ENCODE data around the gene SV2B.

SV2B gene

GRCh38 chr15:91304210-91304609, 204.2 kb downstream of the SV2B start:
- no peak overlapping the region for H3K9ac ChIP-seq
- no peaks in the 10 kb centered on the region for H4K20me1 ChIP-seq (ENCODE audit: insufficient read depth)
- no peaks in the 10 kb centered on the region for H3K79me2 ChIP-seq (ENCODE audit: insufficient read depth, low read depth)
- no peaks in the 10 kb centered on the region for H3K27me3 ChIP-seq (ENCODE audit: insufficient read depth, low read depth)
- no peak overlapping the region for H3K27ac ChIP-seq
- no peak overlapping the region for H2AFZ ChIP-seq (ENCODE audit: low read depth)
- peaks cover 7% of the 10 kb centered on the region for H3K4me1 ChIP-seq (ENCODE audit: low read depth, poor library complexity, severe bottlenecking)
- H3K4me3 ChIP-seq (IDR thresholded peaks at IDR 0.05; ENCODE audit: insufficient read depth, low read depth, low read length), result no peak overlapping the region
- H3K4me2 ChIP-seq, result no peak overlapping the region
- TF ChIP-seq CTCF (conservative IDR thresholded peaks at IDR 0.05; ENCODE audit: low read depth, low read length), result no peak
- H3K36me3 ChIP-seq (ENCODE audit: insufficient read depth), result no peaks in the 10 kb centered on the region

GRCh38 chr15:91304786-91305185, 204.7 kb downstream of the SV2B start:
- Histone ChIP-seq H3K27ac (no peak overlapping the region), H3K79me2 (ENCODE audit: insufficient read depth, low read depth) (no peaks in the 10 kb centered on the region), H2AFZ (ENCODE audit: low read depth) (no peak overlapping the region), H3K36me3 (ENCODE audit: insufficient read depth) (no peaks in the 10 kb centered on the region), H4K20me1 (ENCODE audit: insufficient read depth) (no peaks in the 10 kb centered on the region), H3K27me3 (ENCODE audit: insufficient read depth, low read depth) (no peaks in the 10 kb centered on the region), H3K4me1 (ENCODE audit: low read depth, poor library complexity, severe bottlenecking) (peaks cover 7% of the 10 kb centered on the region), H3K9ac (no peak overlapping the region), H3K4me2 (no peak overlapping the region), H3K4me3 (IDR thresholded peaks at IDR 0.05; ENCODE audit: insufficient read depth, low read depth, low read length) (no peak overlapping the region)
- no peak for TF ChIP-seq CTCF (conservative IDR thresholded peaks at IDR 0.05; ENCODE audit: low read depth, low read length)

GRCh38 chr15:91306144-91306543, 206.1 kb downstream of the SV2B start:
- TF ChIP-seq CTCF (conservative IDR thresholded peaks at IDR 0.05; ENCODE audit: low read depth, low read length), result no peak
- no peak overlapping the region for H3K27ac ChIP-seq
- peaks cover 7% of the 10 kb centered on the region for H3K4me1 ChIP-seq (ENCODE audit: low read depth, poor library complexity, severe bottlenecking)
- no peak overlapping the region for H3K9ac ChIP-seq
- H3K79me2 ChIP-seq (ENCODE audit: insufficient read depth, low read depth), result no peaks in the 10 kb centered on the region
- H3K4me2 ChIP-seq, result no peak overlapping the region
- no peaks in the 10 kb centered on the region for H3K36me3 ChIP-seq (ENCODE audit: insufficient read depth)
- no peaks in the 10 kb centered on the region for H3K27me3 ChIP-seq (ENCODE audit: insufficient read depth, low read depth)
- H2AFZ ChIP-seq (ENCODE audit: low read depth), result no peak overlapping the region
- H3K4me3 ChIP-seq (IDR thresholded peaks at IDR 0.05; ENCODE audit: insufficient read depth, low read depth, low read length), result no peak overlapping the region
- no peaks in the 10 kb centered on the region for H4K20me1 ChIP-seq (ENCODE audit: insufficient read depth)

- Histone ChIP-seq H3K4me3 (IDR thresholded peaks at IDR 0.05; ENCODE audit: insufficient read depth, low read depth, low read length) (no peak overlapping the region), H3K4me1 (ENCODE audit: low read depth, poor library complexity, severe bottlenecking) (peaks cover 6% of the 10 kb centered on the region)
Measured at GRCh38 chr15:91307601-91308000, 207.5 kb downstream of the SV2B start.

More at GRCh38 chr15:91307601-91308000, 207.5 kb downstream of the SV2B start:
- H2AFZ ChIP-seq (ENCODE audit: low read depth), result no peak overlapping the region
- H3K9ac ChIP-seq, result no peak overlapping the region
- H3K27me3 ChIP-seq (ENCODE audit: insufficient read depth, low read depth), result no peaks in the 10 kb centered on the region
- no peak overlapping the region for H3K27ac ChIP-seq
- H4K20me1 ChIP-seq (ENCODE audit: insufficient read depth), result no peaks in the 10 kb centered on the region
- no peaks in the 10 kb centered on the region for H3K79me2 ChIP-seq (ENCODE audit: insufficient read depth, low read depth)
- no peaks in the 10 kb centered on the region for H3K36me3 ChIP-seq (ENCODE audit: insufficient read depth)
- no peak overlapping the region for H3K4me2 ChIP-seq
- TF ChIP-seq CTCF (conservative IDR thresholded peaks at IDR 0.05; ENCODE audit: low read depth, low read length), result no peak
